Activated CD4-positive, CD25-positive, alpha-beta regulatory T cell treated with anti-CD3 and anti-CD28 coated beads, Interleukin-2, amount 50 U/mL, for 16 hours (primary cell): Measurements from ENCODE around the gene LRP3.

Experiments
- DNase-seq: peaks from one replicate; pipeline ENCODE4 v3.0.0-alpha.2; 2020; ENCODE audit warnings: low read depth, low spot score

The LRP3 gene

DNA sequence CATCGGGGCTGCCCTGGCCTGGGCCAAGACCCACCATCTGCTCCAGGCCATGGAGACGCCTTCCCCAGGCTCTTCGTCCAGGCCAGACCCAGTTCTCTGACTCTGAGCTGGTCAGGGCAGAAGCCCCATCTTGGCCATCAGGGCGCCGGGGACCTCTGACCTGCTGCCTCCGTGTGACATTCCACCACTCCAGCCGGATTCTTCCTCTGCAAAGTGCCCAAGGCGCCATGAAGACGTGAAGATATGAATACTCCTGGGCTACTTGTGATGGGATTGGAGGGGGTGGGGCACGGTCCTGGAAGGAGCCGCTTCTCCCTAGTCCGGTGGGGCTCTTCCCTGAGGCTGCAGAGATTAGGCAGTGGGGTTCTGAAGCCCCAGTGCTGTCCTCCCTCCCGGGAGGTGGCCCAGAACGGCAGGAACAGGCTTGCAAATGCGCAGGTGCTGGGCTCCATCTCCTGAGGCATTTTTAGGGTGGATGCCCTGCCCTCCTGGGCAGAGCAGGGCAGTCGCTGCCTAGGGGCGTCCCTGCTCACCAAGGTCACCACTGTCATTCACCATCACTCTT lies 57.5 kb downstream of the LRP3 start:
- no peak for DNase-seq

DNA sequence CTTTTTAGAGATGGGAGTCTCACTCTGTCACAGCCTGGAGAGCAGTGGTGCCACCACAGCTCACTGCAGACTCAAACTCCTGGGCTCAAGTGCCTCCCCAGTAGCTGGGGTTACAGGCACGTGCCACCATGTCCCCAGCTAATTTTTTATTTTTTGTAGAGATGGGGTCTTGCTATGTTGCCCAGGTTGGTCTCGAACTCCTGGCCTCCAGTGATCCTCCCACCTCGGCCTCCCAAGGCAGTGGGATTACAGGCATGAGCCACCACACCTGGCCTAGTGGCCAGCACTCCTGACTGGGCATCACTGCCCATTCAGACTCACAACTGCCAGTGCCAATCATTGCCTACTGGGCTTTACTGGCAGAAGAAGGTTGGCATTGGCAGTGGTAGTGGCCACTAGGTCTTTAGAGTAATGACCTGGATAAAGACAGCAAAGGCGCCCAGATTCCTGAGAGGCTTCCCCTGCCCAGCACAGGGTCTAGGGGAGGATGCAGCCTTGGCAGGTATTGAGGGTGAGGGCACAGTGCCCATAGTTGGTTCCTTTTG lies 58.4 kb downstream of the LRP3 start:
- no peak for DNase-seq

DNA sequence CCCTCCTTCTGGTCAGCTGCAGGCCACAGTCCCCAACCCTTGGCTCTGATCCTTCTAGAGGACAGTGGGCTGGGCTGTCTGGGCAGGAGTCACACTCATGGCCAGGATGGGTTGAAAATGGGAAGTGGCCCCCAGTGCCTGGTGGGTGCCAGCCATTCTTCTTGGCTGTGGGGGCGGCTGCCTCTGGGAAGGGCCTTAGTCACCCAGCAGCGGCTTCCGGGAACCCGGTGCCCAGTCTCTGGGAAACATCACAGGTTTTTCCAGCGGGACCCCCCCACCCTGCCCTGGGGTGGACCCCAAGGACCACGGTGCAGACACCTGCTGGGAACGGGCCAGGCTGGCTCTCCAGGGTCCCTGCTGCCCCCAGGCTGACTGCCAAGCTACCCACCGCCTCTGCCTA lies 58.8 kb downstream of the LRP3 start:
- DNase-seq: no peak

- DNase-seq: no peak
Observed at GRCh38 chr19:33254245-33254824, 60.2 kb downstream of the LRP3 start.

GRCh38 chr19:33255781-33256180 lies 61.7 kb downstream of the LRP3 start:
- DNase-seq: no peak

GRCh38 chr19:33256261-33256660 lies 62.1 kb downstream of the LRP3 start:
- DNase-seq: no peak

GRCh38 chr19:33257828-33258227 lies 63.7 kb downstream of the LRP3 start:
- DNase-seq: no peak
